Gastrocnemius medialis (tissue), 4 donors: Measurements from ENCODE around the gene EEPD1.

ENCODE experiments used
- POLR2A ChIP-seq, 2 donors: fragments of 450-650 bp; IDR thresholded peaks; one replicate each; pipeline ENCODE4 v1.6.1; 2017; ENCODE audit warnings: antibody characterized with exemption in 2 of 2, mild to moderate bottlenecking in 2 of 2, moderate library complexity in 2 of 2
- TF ChIP-seq, protein P1 (sequence below), 5 experiments: fragments of 450-650 bp in 3 of 5; fragments of 200-600 bp in 2 of 5; sonication (generic) in 2 of 5; IDR thresholded peaks in 4 of 5; conservative IDR thresholded peaks in 1 of 5; 1 replicate in 4 of 5; 2 replicates in 1 of 5; pipeline ENCODE4 v1.5.1; 2016 to 2019; ENCODE audit warnings: antibody characterized with exemption in 5 of 5, mild to moderate bottlenecking in 3 of 5, moderate library complexity in 3 of 5

DNA sequence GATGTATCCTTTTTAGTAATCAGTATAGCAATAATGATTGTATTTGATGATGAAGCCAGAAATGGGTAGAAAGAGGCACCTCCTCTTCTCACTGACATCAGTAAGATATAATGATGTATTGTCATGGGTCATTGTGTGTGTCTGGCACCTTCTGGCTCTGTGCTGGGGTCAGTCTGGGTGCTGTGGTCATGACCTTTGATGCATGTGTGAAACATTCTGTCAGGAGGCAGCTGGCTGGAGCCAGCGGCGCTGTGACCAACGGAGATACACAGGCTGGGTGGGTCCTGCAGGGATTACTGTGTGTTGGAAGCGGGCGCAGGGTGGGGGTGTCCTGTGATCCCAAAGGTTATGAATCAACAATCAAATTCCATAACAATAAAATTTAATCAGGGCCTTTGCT lies 35.2 kb downstream of the EEPD1 start:
- TF ChIP-seq, protein P1, sequence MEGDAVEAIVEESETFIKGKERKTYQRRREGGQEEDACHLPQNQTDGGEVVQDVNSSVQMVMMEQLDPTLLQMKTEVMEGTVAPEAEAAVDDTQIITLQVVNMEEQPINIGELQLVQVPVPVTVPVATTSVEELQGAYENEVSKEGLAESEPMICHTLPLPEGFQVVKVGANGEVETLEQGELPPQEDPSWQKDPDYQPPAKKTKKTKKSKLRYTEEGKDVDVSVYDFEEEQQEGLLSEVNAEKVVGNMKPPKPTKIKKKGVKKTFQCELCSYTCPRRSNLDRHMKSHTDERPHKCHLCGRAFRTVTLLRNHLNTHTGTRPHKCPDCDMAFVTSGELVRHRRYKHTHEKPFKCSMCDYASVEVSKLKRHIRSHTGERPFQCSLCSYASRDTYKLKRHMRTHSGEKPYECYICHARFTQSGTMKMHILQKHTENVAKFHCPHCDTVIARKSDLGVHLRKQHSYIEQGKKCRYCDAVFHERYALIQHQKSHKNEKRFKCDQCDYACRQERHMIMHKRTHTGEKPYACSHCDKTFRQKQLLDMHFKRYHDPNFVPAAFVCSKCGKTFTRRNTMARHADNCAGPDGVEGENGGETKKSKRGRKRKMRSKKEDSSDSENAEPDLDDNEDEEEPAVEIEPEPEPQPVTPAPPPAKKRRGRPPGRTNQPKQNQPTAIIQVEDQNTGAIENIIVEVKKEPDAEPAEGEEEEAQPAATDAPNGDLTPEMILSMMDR (IDR thresholded peaks at IDR 0.05 in 4 of 5, conservative IDR thresholded peaks at IDR 0.05 in 1 of 5), result no peak
- TF ChIP-seq POLR2A (IDR thresholded peaks at IDR 0.05), result no peak
